ENCODE data around the gene GALNT3.
A peak's percentile ranks its signal among the peaks of the same experiment; 100 is the strongest.

The GALNT3 gene

DNA sequence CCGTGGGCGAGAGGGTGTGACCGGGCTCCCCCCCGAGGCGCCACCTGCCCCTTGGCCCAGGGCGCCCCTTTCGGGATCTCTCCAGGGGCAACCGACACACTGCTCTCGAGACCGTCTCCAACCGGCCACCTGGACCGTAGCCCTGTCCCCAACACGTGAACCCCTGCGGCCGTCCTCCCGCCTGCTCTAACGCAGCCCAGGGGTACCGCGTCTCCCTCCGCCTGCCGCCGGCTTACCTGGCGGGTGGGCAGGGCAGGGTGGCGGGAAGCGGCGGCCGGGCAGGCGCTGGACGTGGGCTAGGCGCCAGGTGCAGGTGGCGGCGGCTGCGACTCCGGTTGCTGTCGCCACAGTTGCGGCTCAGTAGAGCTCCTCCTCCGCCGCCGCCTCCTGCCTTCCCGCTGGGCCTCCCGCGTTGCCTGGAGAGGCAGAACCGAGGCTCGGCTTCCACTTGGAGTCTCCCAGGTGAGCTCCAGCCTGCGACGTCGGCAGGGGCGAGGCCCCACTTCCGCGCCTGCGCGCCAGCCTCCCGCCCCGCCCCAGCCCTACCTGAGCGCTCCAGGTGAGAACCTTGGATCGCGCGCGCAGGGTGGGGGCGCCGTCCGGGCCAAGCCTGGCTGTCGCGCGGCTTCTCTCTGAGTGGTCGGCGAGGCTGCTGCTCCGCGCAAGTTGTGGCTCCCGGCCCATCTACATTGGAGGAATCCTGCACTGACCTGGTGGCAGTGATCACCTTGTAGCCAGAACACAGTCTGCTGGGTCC is at the start of gene GALNT3:
GALNT3 (minus strand) TSS at position 469 of the 757 bp plus-strand sequence. CDS start 23,547 bp downstream, outside the sequence.
- DNase-seq (ENCODE audit: low read depth in 3 of 3), result peak in 1 of 3 donors; percentile 23

DNA sequence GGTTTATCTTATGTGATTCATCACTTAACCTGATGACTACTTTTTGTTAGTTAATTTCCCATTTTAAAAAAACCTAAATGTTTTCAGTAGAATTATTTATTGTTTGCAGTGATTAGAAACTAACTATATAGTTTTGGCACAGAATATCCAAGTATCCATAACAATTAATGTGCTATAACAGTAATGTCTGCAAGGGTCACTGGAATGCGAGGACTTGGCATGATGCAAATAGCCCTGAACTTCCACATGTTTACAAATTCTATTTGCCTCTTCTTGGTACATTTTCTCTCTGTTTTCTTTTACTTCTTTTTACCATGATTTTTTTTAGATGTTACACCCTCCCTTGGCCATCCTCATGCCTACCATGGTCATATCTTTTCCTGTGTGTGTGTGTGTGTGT is 49.3 kb upstream of the GALNT3 start:
- DNase-seq (ENCODE audit: low read depth in 3 of 3), result no peak

DNA sequence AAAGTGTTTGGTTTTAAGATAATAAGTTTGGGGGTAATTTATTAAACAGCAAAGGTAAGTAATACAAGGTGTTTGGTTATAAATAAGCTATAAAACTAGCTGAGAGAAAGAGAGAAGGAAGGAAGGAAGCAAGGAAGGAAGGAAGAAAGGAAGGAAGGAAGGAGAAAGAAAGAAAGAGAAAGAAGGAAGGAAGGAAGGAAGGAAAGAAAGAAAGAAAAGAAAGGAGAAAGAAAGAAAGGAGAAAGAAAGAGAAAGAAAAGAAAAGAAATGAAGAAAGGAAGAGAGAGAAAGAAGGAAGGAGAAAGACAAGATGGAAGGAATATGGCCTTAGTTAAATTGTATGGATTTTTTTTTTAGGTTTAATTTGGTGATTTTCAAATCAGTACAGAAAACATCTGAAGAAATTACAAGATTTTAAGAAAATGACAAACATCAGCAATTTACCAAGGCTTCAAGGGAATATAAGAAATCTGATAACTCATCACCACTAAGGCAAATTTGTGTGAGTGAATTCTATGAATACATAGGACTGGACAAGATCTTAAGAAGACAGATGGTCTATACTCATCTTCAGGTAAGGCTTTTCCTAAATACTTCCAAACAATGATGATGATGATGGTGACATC is 46.4 kb upstream of the GALNT3 start:
- no peak for DNase-seq (ENCODE audit: low read depth in 3 of 3)

DNA sequence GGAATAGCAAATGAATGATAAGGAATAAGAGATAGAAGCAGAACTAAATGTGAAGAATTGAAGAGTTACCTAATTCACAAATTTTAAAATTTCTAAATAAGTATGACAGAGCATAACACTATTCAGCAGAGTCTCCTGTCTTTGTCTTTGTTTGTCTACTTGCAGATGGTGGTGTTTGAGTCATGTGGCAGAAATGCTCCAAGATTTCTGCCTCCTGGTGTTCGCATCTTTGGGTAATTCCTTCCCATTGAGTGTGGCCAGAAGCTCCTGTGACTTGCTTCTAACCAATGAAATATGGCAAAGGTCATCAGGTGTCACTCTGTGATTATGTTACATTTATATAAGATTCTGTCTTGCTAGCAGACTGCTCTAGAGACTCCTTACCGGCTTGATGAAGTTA is 45.6 kb upstream of the GALNT3 start:
- DNase-seq (ENCODE audit: low read depth in 3 of 3), result no peak

GRCh38 chr2:165837122-165837521 is 43.1 kb upstream of the GALNT3 start:
- DNase-seq (ENCODE audit: low read depth in 3 of 3), result no peak

DNA sequence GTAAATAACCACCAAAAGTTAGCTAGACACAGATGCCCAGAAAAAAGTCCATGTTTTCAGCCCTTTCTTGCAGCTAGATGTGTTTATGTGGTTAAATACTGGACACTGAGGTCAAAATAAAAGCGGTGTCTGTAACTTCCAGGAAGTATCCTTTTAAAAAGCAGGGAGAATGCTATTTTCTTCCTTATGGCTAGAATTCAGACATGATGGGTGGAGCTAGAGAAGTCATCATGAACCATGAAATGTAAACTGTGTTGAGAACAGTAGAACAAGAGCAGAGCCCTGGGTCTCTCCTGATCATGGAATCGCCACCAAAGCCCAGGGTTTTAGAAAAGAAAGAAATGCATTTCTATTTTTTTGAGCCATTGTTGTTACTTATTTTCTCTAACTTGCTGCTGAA is 41.3 kb upstream of the GALNT3 start:
- DNase-seq (ENCODE audit: low read depth in 3 of 3), result no peak

GRCh38 chr2:165833156-165833555 is 39.1 kb upstream of the GALNT3 start:
- no peak for DNase-seq (ENCODE audit: low read depth in 3 of 3)

DNA sequence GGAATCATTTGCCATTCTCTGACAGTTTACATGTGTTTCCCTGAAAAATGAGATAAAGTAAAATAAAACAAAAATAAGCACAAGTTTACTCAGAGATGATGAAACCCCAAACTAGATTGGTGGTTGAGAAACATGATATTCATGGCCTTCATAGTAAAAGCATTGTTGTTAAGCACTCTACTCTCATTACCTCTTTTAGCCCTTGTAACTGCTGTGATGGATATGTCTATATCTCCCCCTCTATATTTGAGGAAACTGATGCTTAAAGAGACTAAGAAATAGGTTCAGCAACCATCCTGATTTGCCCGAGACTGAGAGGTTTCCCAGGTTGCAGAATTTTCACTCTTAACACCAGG is 33.9 kb upstream of the GALNT3 start:
- no peak for DNase-seq (ENCODE audit: low read depth in 3 of 3)

- DNase-seq (ENCODE audit: low read depth in 3 of 3), result no peak
These were observed 33.2 kb upstream of the GALNT3 start for GRCh38 chr2:165827016-165827920.

- DNase-seq (ENCODE audit: low read depth in 3 of 3), result no peak
These were observed 31.0 kb upstream of the GALNT3 start for GRCh38 chr2:165825041-165825440.

DNA sequence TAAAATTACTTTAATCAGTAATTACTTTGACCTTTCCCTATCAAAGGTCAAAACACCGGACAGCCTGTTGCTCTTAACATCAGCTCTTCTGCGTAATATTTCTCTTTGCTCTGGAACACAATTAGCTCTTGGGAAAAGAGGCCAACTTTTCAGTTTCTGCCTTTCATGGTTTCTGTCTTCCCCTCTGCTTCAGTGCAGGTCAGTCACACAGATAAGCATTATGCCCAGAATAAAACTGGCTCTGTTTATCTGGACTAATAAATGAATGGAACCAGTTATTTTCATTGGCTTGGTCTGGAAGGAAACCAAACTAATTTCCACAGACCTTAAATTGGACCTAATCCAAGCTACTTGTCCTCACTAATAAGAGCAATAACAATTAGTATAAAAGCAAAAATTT is 26.2 kb upstream of the GALNT3 start:
- DNase-seq (ENCODE audit: low read depth in 3 of 3), result no peak

- no peak for DNase-seq (ENCODE audit: low read depth in 3 of 3)
These were observed 24.9 kb upstream of the GALNT3 start for GRCh38 chr2:165818920-165819319.

DNA sequence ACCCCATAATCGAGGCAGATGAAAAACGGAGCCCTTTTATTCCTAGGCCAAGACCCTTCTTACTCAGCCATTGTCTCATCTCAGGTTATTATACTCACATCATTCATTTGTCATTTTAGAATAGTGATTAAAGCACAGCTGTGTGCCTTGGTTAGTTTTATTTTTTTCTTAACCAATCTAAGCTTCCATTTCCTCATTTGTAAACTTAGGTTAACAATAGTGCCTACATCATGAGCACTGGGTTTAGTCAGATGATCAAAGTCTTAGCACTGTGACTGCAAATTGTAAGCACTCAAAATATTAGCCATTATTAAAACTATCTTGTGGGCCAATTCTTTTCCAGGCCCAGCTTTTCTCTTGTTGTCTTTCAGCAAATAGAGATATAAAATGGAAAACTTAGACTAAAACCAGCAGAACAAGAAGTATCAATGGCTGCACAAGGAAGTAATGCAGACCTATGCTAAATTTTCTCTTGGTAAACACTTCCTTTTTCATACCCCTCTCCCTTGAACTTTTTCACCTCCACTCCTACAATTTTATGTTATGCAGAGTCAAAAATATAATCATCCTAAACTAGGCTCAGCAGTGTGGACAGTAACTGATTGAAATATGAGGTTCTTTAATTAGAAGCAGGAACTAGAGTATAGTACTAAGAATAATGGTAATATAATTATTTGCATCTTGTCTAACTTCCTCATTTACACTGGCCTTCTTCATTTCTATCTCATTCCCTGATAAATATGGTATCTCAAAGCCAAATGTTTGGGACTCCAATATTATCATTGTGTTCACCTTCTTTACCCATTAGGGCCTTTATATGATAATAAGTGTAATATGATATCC is 21.5 kb upstream of the GALNT3 start:
- no peak for DNase-seq (ENCODE audit: low read depth in 3 of 3)

- no peak for DNase-seq (ENCODE audit: low read depth in 3 of 3)
These were observed 20.4 kb upstream of the GALNT3 start for GRCh38 chr2:165814473-165814872.

GRCh38 chr2:165811592-165812370 is 17.7 kb upstream of the GALNT3 start:
- DNase-seq (ENCODE audit: low read depth in 3 of 3), result no peak

DNA sequence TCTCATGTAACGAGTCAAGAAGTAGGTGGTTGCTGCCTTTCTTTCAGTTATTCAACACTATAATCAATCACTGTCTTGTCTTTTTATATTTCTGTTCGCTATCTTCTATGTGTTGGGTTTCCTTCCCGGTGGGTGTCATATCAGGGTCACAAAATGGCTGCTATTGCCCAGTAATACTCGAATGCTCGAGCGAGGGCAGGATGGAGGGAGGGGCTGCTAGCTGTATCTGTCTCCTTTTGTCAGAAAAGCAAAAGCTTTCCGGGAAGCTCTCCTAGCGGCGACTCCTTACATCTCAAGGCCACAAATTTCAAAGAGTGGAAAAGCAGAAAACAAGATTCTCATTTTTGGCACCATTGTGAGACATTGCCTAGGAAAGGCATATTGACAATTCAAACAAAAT is 16.4 kb upstream of the GALNT3 start:
- DNase-seq (ENCODE audit: low read depth in 3 of 3), result no peak

DNA sequence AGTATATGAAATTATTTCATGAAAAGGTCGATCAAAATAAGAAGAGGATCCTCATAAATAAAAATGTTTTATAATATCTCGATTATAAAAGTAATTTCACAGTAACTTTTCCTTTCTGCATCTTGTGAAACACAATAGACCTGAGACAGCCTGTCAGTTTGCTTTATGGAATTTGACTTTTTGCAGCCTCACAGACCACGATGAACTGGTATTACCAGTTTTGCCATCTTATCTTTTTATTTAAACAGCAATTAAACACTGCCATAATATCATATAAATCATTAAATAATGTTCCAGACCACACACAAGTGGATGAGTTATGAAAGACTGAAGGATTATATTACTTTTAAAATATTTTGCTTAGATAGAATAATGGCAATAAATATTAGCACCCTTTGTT is 10.7 kb upstream of the GALNT3 start:
- no peak for DNase-seq (ENCODE audit: low read depth in 3 of 3)

DNA sequence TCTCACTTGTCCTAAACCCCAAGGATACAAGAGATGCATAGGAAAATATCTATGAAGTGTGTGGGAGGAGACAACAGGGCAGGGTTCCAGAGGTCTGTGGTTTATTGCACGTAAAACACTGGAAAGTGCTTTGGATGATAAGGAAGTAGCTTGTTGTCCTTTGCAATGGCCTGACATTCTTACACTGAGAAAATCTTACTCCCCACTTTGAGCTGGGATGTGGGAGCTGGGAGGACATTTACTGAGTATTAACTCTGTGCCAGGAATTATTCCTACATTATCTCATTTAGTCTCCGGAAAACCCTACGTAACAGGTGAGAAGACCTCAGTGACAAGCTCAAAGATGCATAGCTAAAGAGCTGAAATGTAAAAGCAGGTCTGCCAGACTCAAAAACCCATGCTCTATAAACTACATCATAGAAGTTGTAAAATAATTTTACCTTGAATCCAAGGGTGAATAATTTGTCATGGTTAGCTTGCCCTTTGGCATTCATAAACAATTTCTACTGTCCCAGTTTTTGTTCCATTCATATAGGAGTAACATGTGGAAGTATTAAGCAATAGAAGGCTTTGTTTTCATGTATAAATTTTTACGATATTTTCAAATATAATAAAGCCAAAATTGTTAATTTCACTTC is 9.2 kb upstream of the GALNT3 start:
- no peak for DNase-seq (ENCODE audit: low read depth in 3 of 3)

- DNase-seq (ENCODE audit: low read depth in 3 of 3), result no peak
These were observed 7.1 kb upstream of the GALNT3 start for GRCh38 chr2:165801176-165801575.

- no peak for DNase-seq (ENCODE audit: low read depth in 3 of 3)
These were observed 2.9 kb upstream of the GALNT3 start for GRCh38 chr2:165796819-165797530.
